Measurements from ENCODE around the gene DNAJC30. TPM values are rescaled to one million over a fixed set of nuclear protein-coding genes. Genes with fewer than 3 reads are reported as not detected.

DNAJC30 gene
- total RNA-seq, 2 donors from 2014 or later = 6.3 to 12.9 TPM

DNA sequence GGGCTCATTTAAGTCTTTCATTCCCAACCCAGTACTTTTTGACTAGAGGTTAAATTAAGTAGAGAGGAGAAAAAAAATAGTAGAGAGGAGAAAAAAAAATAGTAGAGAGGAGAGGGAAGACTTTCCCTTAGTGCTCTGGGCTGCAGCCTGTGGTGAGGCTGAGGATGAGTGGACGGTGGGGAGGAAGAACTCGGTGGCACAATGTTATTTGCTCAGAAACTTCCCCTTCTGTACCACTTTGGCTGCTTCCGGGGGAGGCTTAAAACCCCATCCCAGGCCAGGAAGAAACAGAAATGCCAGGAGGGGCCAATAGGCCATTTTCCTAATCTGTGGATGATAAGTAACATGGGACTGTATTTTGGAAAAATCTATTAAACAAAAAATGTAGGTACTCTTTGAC lies 44.3 kb downstream of the DNAJC30 start:
- Histone ChIP-seq H3K4me1 (no peaks in the 10 kb centered on the region), H3K9me3 (peaks cover 0 to 12% of the 10 kb centered on the region in 2 donors), H3K36me3 (no peaks in the 10 kb centered on the region), H3K27me3 (no peaks in the 10 kb centered on the region), H3K27ac (no peak overlapping the region), H3K4me3 (no peak overlapping the region)
- no peak for DNase-seq (ENCODE audit: low spot score)
- TF ChIP-seq, protein P1, sequence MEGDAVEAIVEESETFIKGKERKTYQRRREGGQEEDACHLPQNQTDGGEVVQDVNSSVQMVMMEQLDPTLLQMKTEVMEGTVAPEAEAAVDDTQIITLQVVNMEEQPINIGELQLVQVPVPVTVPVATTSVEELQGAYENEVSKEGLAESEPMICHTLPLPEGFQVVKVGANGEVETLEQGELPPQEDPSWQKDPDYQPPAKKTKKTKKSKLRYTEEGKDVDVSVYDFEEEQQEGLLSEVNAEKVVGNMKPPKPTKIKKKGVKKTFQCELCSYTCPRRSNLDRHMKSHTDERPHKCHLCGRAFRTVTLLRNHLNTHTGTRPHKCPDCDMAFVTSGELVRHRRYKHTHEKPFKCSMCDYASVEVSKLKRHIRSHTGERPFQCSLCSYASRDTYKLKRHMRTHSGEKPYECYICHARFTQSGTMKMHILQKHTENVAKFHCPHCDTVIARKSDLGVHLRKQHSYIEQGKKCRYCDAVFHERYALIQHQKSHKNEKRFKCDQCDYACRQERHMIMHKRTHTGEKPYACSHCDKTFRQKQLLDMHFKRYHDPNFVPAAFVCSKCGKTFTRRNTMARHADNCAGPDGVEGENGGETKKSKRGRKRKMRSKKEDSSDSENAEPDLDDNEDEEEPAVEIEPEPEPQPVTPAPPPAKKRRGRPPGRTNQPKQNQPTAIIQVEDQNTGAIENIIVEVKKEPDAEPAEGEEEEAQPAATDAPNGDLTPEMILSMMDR (IDR thresholded peaks at IDR 0.05) = no peak

DNA sequence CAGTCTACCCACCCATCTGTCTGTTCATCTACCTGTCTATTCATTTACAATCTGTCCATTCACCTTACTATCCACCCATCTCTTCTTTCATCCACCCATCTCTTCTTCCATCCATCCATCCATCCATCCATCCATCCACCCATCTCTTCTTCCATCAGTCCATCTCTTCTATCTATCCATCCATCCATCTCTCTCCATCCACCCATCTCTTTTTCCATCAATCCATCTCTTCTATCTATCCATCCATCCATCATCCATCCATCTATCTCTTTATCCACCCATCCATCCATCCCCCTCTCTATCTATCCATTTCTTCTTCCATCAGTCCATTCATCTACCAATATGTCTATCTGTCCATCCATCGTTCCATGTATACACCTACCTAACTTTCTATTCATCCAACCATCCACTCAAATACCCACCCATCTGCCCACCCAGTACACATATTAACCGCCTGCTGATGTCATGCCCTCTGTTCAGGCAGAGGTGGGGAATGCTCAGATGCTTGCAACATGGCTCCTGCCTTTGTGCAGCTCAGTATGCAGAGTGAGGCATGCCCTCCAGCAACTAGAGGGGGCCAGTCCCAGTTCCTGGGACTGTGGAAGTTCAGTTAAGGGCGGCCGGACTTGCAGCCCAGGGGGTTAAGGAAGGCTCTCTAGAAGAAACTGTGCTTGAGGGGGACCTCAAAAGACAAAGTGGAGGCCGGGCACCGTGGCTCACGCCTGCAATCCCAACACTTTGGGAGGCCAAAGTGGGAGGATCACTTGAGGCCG lies 47.6 kb downstream of the DNAJC30 start:
- DNase-seq (ENCODE audit: low spot score) = no peak
- H3K4me1 ChIP-seq = no peaks in the 10 kb centered on the region
- TF ChIP-seq, protein P1 (IDR thresholded peaks at IDR 0.05) = no peak
- no peaks in the 10 kb centered on the region for H3K27me3 ChIP-seq
- no peak overlapping the region for H3K4me3 ChIP-seq
- no peaks in the 10 kb centered on the region for H3K36me3 ChIP-seq
- H3K9me3 ChIP-seq = no peaks in the 10 kb centered on the region
- H3K27ac ChIP-seq = no peak overlapping the region

DNA sequence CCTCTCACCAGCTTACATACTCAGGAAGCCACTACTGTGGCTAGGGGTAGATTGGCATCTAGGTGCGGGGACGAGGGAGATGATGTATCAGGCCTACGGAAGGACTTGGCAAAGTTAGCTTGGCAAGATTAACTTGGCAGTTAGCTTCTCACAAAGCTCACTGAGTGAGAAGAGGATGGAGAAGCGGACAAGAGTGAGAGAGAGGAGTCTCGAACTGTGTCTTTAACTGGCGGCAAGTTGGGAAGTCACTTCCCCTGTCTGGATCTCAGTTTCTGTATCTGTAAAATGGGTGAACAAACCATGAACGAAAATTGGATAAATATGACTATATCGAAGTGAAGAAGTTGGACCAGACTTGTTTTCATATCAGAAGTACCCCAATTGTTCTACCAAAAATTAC lies 49.4 kb downstream of the DNAJC30 start:
- no peak overlapping the region for H3K4me3 ChIP-seq
- H3K36me3 ChIP-seq = no peaks in the 10 kb centered on the region
- no peak for DNase-seq (ENCODE audit: low spot score)
- TF ChIP-seq, protein P1 (IDR thresholded peaks at IDR 0.05) = no peak
- no peak overlapping the region for H3K27ac ChIP-seq
- no peaks in the 10 kb centered on the region for H3K9me3 ChIP-seq
- no peaks in the 10 kb centered on the region for H3K27me3 ChIP-seq
- H3K4me1 ChIP-seq = no peaks in the 10 kb centered on the region

DNA sequence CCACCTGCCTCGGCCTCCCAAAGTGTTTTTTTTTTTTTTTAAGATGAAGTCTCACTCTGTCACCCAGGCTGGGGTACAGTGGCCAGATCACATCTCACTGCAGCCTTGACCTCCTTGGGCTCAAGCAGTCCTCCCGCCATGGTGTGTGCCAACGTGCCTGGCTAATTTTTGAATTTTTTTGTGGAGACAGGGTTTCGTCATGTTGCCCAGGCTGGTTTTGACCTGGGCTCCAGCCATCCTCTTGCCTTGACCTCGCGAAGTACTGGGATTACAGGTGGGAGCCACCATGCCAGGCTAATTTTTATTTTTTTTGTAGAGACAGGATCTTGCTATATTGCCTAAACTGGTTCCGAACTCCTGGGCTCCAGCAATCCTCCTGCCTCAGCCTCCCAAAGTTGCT lies 49.9 kb downstream of the DNAJC30 start:
- Histone ChIP-seq H3K27me3 (no peaks in the 10 kb centered on the region), H3K4me3 (no peak overlapping the region)

DNA sequence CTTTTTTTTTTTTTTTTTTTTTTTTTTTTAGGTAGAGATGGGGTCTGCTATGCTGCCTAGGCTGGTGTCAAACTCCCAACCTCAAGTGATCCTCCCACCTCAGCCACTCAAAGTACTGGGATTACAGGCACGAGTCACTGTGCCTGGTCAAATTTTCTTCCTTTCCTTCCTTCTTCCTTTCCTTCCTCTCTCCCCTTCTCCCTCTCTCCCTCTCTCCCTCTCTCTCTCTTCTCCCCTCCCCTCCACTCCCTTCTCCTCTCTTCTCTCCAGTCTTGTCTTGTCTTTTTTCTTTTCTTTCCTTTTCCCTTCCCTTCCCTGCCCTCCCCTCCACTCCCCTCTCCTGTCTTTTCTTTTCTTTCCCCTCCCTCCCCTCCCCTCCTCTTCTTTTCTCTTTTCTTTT lies 51.7 kb downstream of the DNAJC30 start:
- no peaks in the 10 kb centered on the region for H3K4me1 ChIP-seq
- no peaks in the 10 kb centered on the region for H3K9me3 ChIP-seq
- H3K36me3 ChIP-seq = no peaks in the 10 kb centered on the region
- TF ChIP-seq, protein P1 (IDR thresholded peaks at IDR 0.05) = no peak
- no peaks in the 10 kb centered on the region for H3K27me3 ChIP-seq
- no peak overlapping the region for H3K4me3 ChIP-seq
- no peak overlapping the region for H3K27ac ChIP-seq
- no peak for DNase-seq (ENCODE audit: low spot score)

More for the DNA sequence above, 49.9 kb downstream of the DNAJC30 start:
- DNase-seq (ENCODE audit: low spot score) = no peak
- H3K36me3 ChIP-seq = no peaks in the 10 kb centered on the region
- no peaks in the 10 kb centered on the region for H3K4me1 ChIP-seq
- no peaks in the 10 kb centered on the region for H3K9me3 ChIP-seq
- H3K27ac ChIP-seq = no peak overlapping the region
- TF ChIP-seq, protein P1 (IDR thresholded peaks at IDR 0.05) = no peak

MicroRNAs within 50 kb of the gene (microRNA counts, 767-probe panel; counts per million panel counts)
- microRNA hsa-miR-4284 = 0 to 961 counts per million in 2 donors

Small RNAs within 50 kb of the gene (microRNA-seq; reads per million reads assigned to microRNA genes)
- 0 reads per million in 2 donors for gene MIR4284 (ENCODE audit: borderline number of aligned reads in 2 of 2, borderline replicate concordance in 1 of 2)

Other genes with a start within 250 kb of the DNAJC30 start
- gene FZD9, start 249.7 kb downstream of the DNAJC30 start, total RNA-seq = under 1 TPM in 1 of 2 donors, not detected in 1; 0.47 TPM
- 10 to 100 TPM; 29.0 to 37.7 TPM for gene BAZ1B, start 161.2 kb downstream of the DNAJC30 start, total RNA-seq
- 100 to 1,000 TPM; 108 to 128 TPM for gene BCL7B, start 125.8 kb downstream of the DNAJC30 start, total RNA-seq
- 10 to 100 TPM; 20.5 to 28.3 TPM for gene TBL2, start 104.9 kb downstream of the DNAJC30 start, total RNA-seq
- gene MLXIPL, start 58.9 kb downstream of the DNAJC30 start, total RNA-seq = 1 to 10 TPM in 1 of 2 donors, under 1 TPM in 1; 0.41 to 1.3 TPM
- gene VPS37D, start 15.6 kb downstream of the DNAJC30 start, total RNA-seq = 1 to 10 TPM; 1.6 to 2.2 TPM
- 10 to 100 TPM; 58.9 to 60.9 TPM for gene BUD23, start 144 bp upstream of the DNAJC30 start, total RNA-seq
- gene STX1A, start 36.2 kb upstream of the DNAJC30 start, total RNA-seq = 1 to 10 TPM; 2.6 TPM
- 10 to 100 TPM; 15.5 to 31.5 TPM for gene ABHD11, start 55.3 kb upstream of the DNAJC30 start, total RNA-seq
- not detected for gene CLDN3, start 86.8 kb upstream of the DNAJC30 start, total RNA-seq
- under 1 TPM in 1 of 2 donors, not detected in 1; 0.41 TPM for gene CLDN4, start 147.5 kb upstream of the DNAJC30 start, total RNA-seq
- under 1 TPM in 1 of 2 donors, not detected in 1; 0.39 TPM for gene METTL27, start 159.1 kb upstream of the DNAJC30 start, total RNA-seq
- gene TMEM270, start 177.7 kb upstream of the DNAJC30 start, total RNA-seq = not detected

All from right atrium auricular region (tissue), 2 donors.